IgD-negative memory B cell (primary cell): ENCODE measurements around the gene CBX1. TPM values are rescaled to one million over a fixed set of nuclear protein-coding genes. Genes with fewer than 3 reads are reported as not detected.

Experiments used
- H3K27ac Mint-ChIP-seq, 3 donors: one replicate each; pipeline ENCODE4 v1.8.0; 2020 to 2022; ENCODE audit warnings: mild to moderate bottlenecking in 3 of 3, mixed read lengths in 3 of 3, moderate library complexity in 1 of 3
- H3K27me3 Mint-ChIP-seq: one replicate; pipeline ENCODE4 v1.8.0; 2021; ENCODE audit warnings: mixed read lengths
- H3K36me3 Mint-ChIP-seq: one replicate; pipeline ENCODE4 v1.8.0; 2020; ENCODE audit warnings: mild to moderate bottlenecking, mixed read lengths
- H3K4me1 Mint-ChIP-seq, 3 donors: one replicate each; pipeline ENCODE4 v1.8.0; 2020 to 2022; ENCODE audit warnings: mixed read lengths in 3 of 3, mild to moderate bottlenecking in 1 of 3
- H3K4me3 Mint-ChIP-seq, 4 donors: one replicate each; pipeline ENCODE4 v1.8.0; 2020 to 2022; ENCODE audit warnings: mild to moderate bottlenecking in 4 of 4, mixed read lengths in 4 of 4, moderate library complexity in 3 of 4
- H3K9me3 Mint-ChIP-seq, 3 donors: one replicate each; pipeline ENCODE4 v1.8.0; 2020 to 2021; ENCODE audit warnings: mixed read lengths in 3 of 3, mild to moderate bottlenecking in 1 of 3
- polyA plus RNA-seq: library from polyadenylated mRNA; unstranded; fragments of 300-500 nt; fragmentation: Illumina TruSeq; gene quantifications from one replicate; pipeline ENCODE4 v1.2.3, GENCODE V29; 2021

CBX1 gene
- polyA plus RNA-seq, 1 donor from 2014 or later = 19.8 TPM

DNA sequence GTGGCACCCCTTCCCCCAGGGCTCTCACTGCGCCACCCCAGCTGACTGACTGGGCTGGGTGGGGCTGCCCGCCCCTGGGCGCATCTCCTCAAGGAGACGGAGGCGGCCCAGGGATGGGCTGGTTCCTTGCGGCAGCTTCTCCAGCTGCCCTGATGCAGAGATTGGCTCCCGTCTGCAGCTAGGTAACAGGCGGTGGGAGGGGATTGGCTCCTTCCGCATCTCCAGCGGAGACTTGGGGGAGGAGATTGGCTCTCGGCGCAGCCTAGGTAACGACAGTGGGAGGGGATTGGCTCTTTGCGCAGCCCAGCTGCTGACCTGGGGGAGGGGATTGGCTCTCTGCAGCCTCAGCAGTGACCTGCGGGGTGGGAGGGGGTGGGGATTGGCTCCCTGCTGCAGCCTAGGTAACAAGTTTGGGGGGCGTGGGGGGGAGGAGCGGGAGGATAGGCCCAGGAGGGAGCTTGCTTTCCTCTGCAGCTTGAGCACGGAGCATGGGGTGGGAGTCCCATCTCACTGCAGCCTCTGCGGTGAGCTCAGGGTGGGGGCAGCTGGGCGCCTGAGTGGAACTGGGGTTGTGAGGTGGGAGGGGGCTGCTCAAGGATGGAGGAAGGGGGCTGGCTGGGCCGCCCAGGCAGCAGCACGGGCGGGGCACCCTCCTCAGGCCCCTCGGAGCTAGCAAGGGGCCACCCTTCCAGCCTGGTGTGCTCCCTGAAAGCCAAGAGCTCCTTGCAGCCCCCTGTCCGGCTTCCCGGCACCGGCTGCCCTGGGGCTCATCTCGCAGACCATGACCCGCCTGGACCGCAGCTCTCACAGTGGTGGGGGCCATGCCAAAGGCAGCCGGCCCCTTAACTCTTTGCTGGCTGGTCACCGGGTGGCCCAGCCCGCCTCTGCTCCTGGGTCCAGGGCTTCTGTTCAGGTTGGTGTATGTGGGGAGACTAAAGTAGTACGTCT is 46.8 kb downstream of the CBX1 start:
- Mint-ChIP-seq H3K27me3 (no peaks in the 10 kb centered on the region), H3K36me3 (peaks cover 1% of the 10 kb centered on the region), H3K4me3 (peak overlapping the region in 3 of 4 donors; percentile 62 to 87 (median 87)), H3K9me3 (no peaks in the 10 kb centered on the region), H3K4me1 (peaks cover 32 to 54% (median 42%) of the 10 kb centered on the region in 3 donors), H3K27ac (peak overlapping the region in 2 of 3 donors; percentile 84 to 97)

GRCh38 chr17:48053758-48054237 is 47.5 kb downstream of the CBX1 start:
- Mint-ChIP-seq H3K27me3 (no peaks in the 10 kb centered on the region), H3K27ac (peak overlapping the region in 2 of 3 donors; percentile 63 to 87), H3K9me3 (no peaks in the 10 kb centered on the region), H3K36me3 (peaks cover 1% of the 10 kb centered on the region), H3K4me3 (peak overlapping the region in 2 of 4 donors; percentile 18 to 78), H3K4me1 (peaks cover 34 to 59% (median 44%) of the 10 kb centered on the region in 3 donors)

GRCh38 chr17:48052956-48053757 is 48.1 kb downstream of the CBX1 start:
- H3K4me1 Mint-ChIP-seq = peaks cover 36 to 60% (median 44%) of the 10 kb centered on the region in 3 donors
- H3K27me3 Mint-ChIP-seq = no peaks in the 10 kb centered on the region
- H3K9me3 Mint-ChIP-seq = no peaks in the 10 kb centered on the region
- peak overlapping the region; percentile 41 to 87 (median 76) for H3K27ac Mint-ChIP-seq
- peaks cover 1% of the 10 kb centered on the region for H3K36me3 Mint-ChIP-seq
- peak overlapping the region in 3 of 4 donors; percentile 34 to 78 (median 45) for H3K4me3 Mint-ChIP-seq

DNA sequence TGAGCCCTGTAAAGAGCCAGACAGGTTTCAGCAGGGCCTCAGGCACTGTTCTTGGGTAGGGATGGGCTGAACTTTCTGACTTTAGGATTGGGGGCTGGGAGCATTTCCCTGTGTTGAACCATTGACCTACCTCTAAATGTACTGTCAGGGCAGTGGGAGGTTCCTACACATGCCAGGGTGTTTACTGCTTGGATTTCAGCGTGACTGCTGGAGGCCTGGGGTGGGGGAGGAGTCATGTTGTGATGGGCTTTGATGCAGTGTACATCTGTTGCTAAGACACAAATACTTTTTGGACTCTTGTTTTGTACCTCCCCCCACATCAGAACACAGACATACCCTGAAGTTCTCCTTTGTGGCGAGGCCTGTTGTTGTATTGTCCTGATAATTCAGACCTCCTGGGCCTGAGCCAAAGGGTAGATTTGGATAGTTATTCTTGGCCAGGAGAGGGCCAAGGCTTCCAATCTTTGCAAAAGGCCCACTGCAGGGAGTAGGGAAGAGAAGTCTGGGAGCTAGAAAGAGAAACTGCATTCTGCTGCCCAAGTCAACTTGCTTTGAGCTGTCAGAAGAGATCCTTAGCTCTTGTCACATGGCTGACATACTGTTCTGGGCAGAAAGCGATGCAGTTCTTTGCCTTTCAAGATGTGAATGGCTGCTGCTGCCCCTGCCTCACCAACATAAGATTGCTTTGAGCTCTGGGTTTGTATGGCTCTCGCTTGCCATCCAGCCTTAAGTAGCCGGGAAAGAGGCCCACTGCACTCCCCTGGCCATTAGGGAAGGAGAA is 49.4 kb downstream of the CBX1 start:
- no peaks in the 10 kb centered on the region for H3K9me3 Mint-ChIP-seq
- H3K4me3 Mint-ChIP-seq = peak overlapping the region; percentile 6 to 78 (median 58)
- no peaks in the 10 kb centered on the region for H3K27me3 Mint-ChIP-seq
- peaks cover 1% of the 10 kb centered on the region for H3K36me3 Mint-ChIP-seq
- peak overlapping the region; percentile 41 to 74 (median 47) for H3K27ac Mint-ChIP-seq
- peaks cover 44 to 63% (median 46%) of the 10 kb centered on the region in 3 donors for H3K4me1 Mint-ChIP-seq

DNA sequence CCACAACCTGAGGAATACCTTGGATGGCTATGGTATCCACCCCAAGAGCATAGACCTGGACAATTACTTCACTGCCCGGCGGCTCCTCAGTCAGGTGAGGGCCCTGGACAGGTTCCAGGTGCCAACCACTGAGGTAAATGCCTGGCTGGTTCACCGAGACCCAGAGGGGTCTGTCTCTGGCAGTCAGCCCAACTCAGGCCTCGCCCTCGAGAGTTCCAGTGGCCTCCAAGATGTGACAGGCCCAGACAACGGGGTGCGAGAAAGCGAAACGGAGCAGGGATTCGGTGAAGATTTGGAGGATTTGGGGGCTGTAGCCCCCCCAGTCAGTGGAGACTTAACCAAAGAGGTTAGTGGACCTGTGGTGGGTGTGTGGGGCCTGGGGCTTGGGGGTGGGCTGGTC is 50.0 kb downstream of the CBX1 start:
- Mint-ChIP-seq H3K27me3 (no peaks in the 10 kb centered on the region), H3K27ac (peak overlapping the region in 2 of 3 donors; percentile 47 to 71), H3K36me3 (peaks cover 1% of the 10 kb centered on the region), H3K9me3 (no peaks in the 10 kb centered on the region), H3K4me3 (peak overlapping the region in 2 of 4 donors; percentile 76 to 78), H3K4me1 (peaks cover 46 to 64% (median 50%) of the 10 kb centered on the region in 3 donors)

- H3K9me3 Mint-ChIP-seq = no peaks in the 10 kb centered on the region
- H3K36me3 Mint-ChIP-seq = peaks cover 3% of the 10 kb centered on the region
- H3K4me1 Mint-ChIP-seq = peaks cover 31 to 53% (median 36%) of the 10 kb centered on the region in 3 donors
- no peaks in the 10 kb centered on the region for H3K27me3 Mint-ChIP-seq
- peak overlapping the region; percentile 92 to 99 (median 98) for H3K27ac Mint-ChIP-seq
- H3K4me3 Mint-ChIP-seq = peak overlapping the region; percentile 91 to 98 (median 94)
Measured at GRCh38 chr17:48048384-48049126, 52.7 kb downstream of the CBX1 start.

- Mint-ChIP-seq H3K4me1 (peaks cover 24 to 47% (median 34%) of the 10 kb centered on the region in 3 donors), H3K9me3 (no peaks in the 10 kb centered on the region), H3K4me3 (peak within 1 kb of the TSS; percentile 91 to 98 (median 94)), H3K27ac (peak within 1 kb of the TSS; percentile 92 to 99 (median 98)), H3K27me3 (no peaks in the 10 kb centered on the region), H3K36me3 (peaks cover 3% of the 10 kb centered on the region)
Measured at GRCh38 chr17:48047741-48048383, 53.4 kb downstream of the CBX1 start, which contains the start of gene NFE2L1. TSS of gene NFE2L1 (plus strand) at chr17:48048359. CDS start at chr17:48051119, 2,760 bp downstream.

DNA sequence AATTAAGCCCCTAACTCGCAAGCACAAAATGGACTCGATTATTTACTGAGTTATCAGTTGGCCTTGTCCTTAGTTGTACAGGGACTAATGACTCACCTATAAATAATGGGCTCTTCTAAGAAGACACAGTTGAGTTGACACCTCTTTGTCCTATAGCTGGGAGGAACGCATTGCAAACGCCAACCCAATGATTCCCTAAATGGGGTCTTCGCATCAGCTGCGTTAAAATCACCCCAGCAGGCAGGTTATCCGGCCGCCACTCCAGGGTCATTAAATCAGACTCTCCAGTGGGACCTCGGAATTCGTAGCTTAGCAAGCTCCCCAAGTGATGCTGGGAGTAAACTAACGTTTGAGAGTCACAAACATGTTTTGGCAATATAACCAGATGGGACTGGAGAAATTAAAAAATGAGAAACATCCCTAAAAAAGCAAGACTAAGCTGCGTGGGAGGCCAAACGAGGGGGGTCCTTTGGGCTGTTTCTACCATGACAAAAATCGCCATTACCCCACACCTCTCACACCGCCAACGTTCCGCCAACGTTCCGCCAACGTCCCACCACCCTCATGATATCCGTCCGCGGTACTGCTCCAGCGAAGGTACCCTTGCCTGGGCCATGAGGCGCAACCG is 54.1 kb downstream of the CBX1 start:
- Mint-ChIP-seq H3K9me3 (no peaks in the 10 kb centered on the region), H3K27me3 (no peaks in the 10 kb centered on the region), H3K4me3 (peak overlapping the region; percentile 91 to 98 (median 94)), H3K27ac (peak overlapping the region; percentile 92 to 99 (median 98)), H3K36me3 (peaks cover 3% of the 10 kb centered on the region), H3K4me1 (peaks cover 19 to 41% (median 28%) of the 10 kb centered on the region in 3 donors)

DNA sequence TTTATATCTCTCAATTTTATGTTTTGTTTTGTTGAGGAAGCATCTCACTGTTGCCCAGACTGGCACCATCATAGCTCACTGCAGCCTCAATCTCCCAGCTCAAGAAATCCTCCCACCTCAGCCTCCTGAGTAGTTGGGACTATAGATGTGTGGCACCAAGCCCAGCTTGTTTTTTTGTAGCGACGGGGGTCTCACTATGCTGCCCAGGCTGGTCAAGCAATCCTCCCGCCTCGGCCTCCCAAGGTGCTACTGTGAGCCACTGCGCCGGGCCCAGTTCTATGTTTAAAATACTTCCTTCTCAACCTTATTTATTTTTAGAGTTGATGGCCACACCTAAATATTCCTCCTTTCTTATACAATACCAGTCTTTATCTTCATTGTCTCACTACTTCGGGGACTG is 55.0 kb downstream of the CBX1 start:
- peaks cover 2% of the 10 kb centered on the region for H3K36me3 Mint-ChIP-seq
- H3K27ac Mint-ChIP-seq = peak overlapping the region in 2 of 3 donors; percentile 61 to 92
- H3K4me3 Mint-ChIP-seq = peak overlapping the region; percentile 48 to 98 (median 94)
- peaks cover 15 to 32% (median 24%) of the 10 kb centered on the region in 3 donors for H3K4me1 Mint-ChIP-seq
- no peaks in the 10 kb centered on the region for H3K27me3 Mint-ChIP-seq
- no peaks in the 10 kb centered on the region for H3K9me3 Mint-ChIP-seq

- Mint-ChIP-seq H3K27ac (peak overlapping the region in 1 of 3 donors; percentile 61), H3K4me1 (peaks cover 11 to 28% (median 24%) of the 10 kb centered on the region in 3 donors), H3K4me3 (peak overlapping the region in 3 of 4 donors; percentile 27 to 92 (median 33)), H3K27me3 (no peaks in the 10 kb centered on the region), H3K36me3 (peaks cover 2% of the 10 kb centered on the region), H3K9me3 (no peaks in the 10 kb centered on the region)
Measured at GRCh38 chr17:48045316-48046001, 55.8 kb downstream of the CBX1 start.

- peak overlapping the region in 1 of 4 donors; percentile 46 for H3K4me3 Mint-ChIP-seq
- peaks cover 2% of the 10 kb centered on the region for H3K36me3 Mint-ChIP-seq
- no peaks in the 10 kb centered on the region for H3K27me3 Mint-ChIP-seq
- H3K27ac Mint-ChIP-seq = no peak overlapping the region
- no peaks in the 10 kb centered on the region for H3K9me3 Mint-ChIP-seq
- H3K4me1 Mint-ChIP-seq = peaks cover 6 to 24% (median 21%) of the 10 kb centered on the region in 3 donors
Measured at GRCh38 chr17:48044851-48045250, 56.4 kb downstream of the CBX1 start.

GRCh38 chr17:48043176-48043575 is 58.1 kb downstream of the CBX1 start:
- peaks cover 2% of the 10 kb centered on the region for H3K36me3 Mint-ChIP-seq
- H3K4me3 Mint-ChIP-seq = peak overlapping the region in 1 of 4 donors; percentile 21
- H3K27me3 Mint-ChIP-seq = no peaks in the 10 kb centered on the region
- peaks cover 5 to 22% (median 19%) of the 10 kb centered on the region in 3 donors for H3K4me1 Mint-ChIP-seq
- no peak overlapping the region for H3K27ac Mint-ChIP-seq
- H3K9me3 Mint-ChIP-seq = no peaks in the 10 kb centered on the region
